Fibroblast of villous mesenchyme (primary cell): ENCODE results near the gene PRKG1. TPM values are rescaled to one million over a fixed set of nuclear protein-coding genes. Genes with fewer than 3 reads are reported as not detected.

Experiments
- DNase-seq: peaks from one replicate; pipeline ENCODE4 v3.0.0-alpha.2; 2010; ENCODE audit warnings: low read depth
- H3K4me3 ChIP-seq: 2 replicates; pipeline ENCODE4 v1.5.1; 2011; ENCODE audit warnings: low read depth, mild to moderate bottlenecking, low read length
- total RNA-seq: library from RNA; depleted of rRNA; stranded (reverse); fragments of >200 nt; gene quantifications from 2 replicates; pipeline ENCODE4 v1.2.3, GENCODE V29; 2012
- TF ChIP-seq, protein P1 (sequence below): IDR thresholded peaks from 2 replicates; pipeline ENCODE4 v1.5.1; 2012; ENCODE audit warnings: low read depth, mild to moderate bottlenecking, low read length; ENCODE audit not compliant: insufficient read depth

Gene PRKG1
- total RNA-seq, 1 donor, result 19.0 TPM

GRCh38 chr10:51403521-51403920 lies 329.2 kb downstream of the PRKG1 start:
- H3K4me3 ChIP-seq, result no peak overlapping the region
- no peak for DNase-seq
- TF ChIP-seq, protein P1, sequence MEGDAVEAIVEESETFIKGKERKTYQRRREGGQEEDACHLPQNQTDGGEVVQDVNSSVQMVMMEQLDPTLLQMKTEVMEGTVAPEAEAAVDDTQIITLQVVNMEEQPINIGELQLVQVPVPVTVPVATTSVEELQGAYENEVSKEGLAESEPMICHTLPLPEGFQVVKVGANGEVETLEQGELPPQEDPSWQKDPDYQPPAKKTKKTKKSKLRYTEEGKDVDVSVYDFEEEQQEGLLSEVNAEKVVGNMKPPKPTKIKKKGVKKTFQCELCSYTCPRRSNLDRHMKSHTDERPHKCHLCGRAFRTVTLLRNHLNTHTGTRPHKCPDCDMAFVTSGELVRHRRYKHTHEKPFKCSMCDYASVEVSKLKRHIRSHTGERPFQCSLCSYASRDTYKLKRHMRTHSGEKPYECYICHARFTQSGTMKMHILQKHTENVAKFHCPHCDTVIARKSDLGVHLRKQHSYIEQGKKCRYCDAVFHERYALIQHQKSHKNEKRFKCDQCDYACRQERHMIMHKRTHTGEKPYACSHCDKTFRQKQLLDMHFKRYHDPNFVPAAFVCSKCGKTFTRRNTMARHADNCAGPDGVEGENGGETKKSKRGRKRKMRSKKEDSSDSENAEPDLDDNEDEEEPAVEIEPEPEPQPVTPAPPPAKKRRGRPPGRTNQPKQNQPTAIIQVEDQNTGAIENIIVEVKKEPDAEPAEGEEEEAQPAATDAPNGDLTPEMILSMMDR, result no peak

- TF ChIP-seq, protein P1, result no peak
- DNase-seq, result peak; percentile 20
- H3K4me3 ChIP-seq, result no peak overlapping the region
Measured at GRCh38 chr10:51405580-51406351, 331.5 kb downstream of the PRKG1 start.

- H3K4me3 ChIP-seq, result no peak overlapping the region
- TF ChIP-seq, protein P1, result no peak
Measured at GRCh38 chr10:51406581-51406980, 332.3 kb downstream of the PRKG1 start.

DNA sequence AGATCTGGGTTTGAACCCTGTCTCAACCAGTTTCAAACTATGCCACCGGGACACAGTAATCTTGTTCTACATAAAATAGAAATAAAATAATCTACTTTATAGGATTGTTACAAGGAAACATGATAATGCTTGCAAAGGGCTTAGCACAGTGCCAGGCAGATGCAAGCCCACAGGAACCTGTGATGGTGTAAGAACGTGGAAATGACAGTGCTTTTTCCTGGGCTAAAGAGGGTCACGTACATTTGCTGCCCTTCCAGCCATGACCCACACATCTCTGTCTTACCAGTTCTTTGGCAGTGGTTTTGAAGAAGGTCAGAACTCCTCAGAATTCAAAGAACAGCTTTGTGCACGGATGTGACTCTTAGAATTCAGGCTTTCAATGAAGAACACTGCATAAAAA lies 342.2 kb downstream of the PRKG1 start:
- H3K4me3 ChIP-seq, result no peak overlapping the region
- TF ChIP-seq, protein P1, result no peak
- DNase-seq, result no peak

More at GRCh38 chr10:51406581-51406980, 332.3 kb downstream of the PRKG1 start:
- no peak for DNase-seq

DNA sequence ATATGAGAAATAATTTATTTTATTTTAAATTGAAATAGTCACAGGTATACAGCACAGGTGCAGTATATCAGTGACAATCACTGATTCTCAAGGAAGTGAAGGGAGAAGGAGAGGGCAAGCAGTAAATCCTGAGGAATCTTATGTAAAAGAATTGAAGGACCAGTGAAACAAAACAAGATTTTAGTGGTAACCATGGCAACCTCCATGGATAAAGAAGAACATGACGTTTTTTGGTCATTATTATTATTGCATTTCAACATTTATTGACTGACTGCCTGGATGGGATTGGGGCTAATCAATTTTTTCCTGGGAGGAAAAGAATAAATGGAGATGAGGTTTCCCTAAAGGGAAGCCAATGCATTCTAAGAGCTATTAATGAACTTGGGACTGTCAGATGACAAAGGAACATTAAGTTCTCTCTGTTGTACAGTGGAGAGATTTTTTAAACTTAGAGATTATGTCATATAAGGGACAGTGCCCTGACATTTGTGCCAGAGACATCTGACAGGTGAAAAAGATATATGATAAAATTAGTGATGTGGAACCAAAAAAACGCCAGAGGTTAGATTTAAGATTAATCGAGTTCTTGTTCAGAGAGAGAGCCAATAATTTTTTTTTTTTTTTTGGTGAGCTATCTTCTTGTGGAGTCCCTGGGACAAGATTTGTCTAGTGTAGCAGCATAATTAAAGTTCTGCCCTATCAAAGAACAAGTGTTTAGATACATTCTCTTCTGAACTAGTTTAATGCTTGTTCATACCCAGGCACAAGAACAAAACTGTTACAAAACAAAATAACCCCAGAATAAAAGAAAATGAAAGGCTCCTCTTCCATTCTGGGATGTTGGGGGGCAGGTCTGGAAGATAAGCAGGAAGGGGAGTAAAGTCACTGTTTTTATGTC lies 345.2 kb downstream of the PRKG1 start:
- TF ChIP-seq, protein P1, result no peak
- no peak overlapping the region for H3K4me3 ChIP-seq
- DNase-seq, result no peak

DNA sequence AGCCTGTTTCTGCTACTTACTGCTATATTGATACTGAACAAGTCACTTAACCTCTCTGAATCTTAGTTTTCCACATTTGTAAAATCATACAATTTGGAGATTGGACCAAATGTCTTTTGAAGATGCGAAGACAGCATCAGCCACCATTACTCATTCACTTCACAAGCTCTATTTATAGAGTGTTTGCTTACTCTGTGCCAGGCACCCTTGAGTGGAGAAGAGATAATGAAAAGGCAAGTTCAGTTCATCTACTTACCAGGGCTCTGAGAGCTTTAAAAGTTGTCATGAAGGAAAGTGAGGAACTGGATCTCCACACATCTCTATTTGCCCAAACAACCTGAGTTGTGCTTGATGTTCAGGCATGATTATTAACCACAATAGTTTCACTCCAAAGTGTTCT lies 347.6 kb downstream of the PRKG1 start:
- TF ChIP-seq, protein P1, result no peak
- DNase-seq, result no peak

More for the DNA sequence above, 347.6 kb downstream of the PRKG1 start:
- H3K4me3 ChIP-seq, result no peak overlapping the region
